Measurements from ENCODE around the gene LIPC. TPM values are rescaled to one million over a fixed set of nuclear protein-coding genes. Genes with fewer than 3 reads are reported as not detected.

Gene LIPC
- total RNA-seq, 1 donor from 2014 or later: 3.6 TPM

DNA sequence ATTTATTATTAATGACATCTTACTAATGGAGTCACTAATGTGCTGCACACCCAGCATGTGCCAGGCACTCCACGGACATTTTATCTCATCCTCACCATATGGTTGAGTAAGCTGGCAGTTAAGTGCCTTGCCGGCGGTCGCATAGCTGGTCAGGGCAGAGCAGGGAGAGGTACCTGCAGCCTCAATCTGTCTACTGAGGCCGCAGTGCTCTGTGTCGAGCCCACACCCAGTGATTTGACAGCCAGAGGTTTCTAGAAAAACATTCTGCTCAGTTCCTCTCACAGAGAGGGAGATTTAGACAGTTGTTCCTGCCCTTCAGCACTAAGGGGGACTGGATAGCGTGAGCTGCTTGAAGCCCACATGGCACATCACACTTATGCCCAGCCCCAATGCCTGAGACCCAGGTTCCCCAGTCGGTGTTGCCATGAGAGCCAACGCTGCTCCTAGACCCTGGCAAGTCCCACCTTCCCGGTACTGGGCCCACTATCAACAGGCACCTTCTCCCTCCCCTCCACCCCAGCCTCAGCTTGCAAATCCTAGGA, 2.6 kb downstream of the LIPC start:
- intact Hi-C loops (cut with micrococcal nuclease): no loop called here

DNA sequence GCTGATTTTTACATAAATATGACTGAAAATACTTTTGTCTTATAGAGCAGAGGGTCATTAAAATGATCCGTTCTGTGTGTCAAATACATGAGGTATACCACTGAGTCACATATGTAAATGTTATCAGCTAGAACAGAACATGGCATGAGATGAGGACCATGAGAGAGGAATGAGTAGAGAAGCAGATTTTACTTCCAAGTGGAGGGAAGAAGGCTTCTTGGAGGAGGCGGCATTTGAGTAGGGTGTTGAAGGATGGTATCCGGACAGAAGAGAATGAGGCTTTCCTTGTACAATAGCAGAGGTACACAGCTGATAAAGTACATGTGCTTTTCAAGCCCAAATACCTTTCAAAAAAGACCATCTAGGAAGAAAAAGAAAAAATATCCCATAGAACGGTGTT, 4.8 kb downstream of the LIPC start:
- intact Hi-C loops (cut with micrococcal nuclease): no loop called here

DNA sequence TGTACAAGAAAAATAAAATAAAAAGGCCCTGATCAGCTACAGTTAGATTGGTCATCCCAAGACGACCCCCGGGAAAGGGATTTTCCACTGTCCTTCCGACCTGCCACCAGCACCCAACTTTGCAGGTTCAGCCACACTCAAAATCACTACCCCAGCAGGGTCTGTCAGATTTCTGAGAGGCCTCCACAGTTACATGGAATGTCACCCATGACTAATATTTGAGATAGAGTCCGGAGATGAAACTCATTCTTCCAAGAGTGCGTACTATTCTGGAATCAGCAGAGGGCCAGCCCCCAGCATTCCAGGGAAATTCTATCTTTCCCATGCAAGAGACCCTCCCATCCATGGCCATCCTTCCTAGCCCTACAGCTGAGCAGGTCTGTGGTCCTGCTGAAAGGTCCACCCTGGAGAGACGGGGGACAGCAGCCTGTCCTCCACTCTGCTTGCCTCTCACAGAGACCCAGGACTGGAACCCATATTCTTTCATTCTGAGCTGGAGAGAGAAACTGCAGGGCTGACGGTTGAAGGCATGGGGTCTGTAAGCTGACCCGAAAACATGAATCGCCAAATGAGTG, 5.8 kb downstream of the LIPC start:
- intact Hi-C loops (cut with micrococcal nuclease): no loop called here

DNA sequence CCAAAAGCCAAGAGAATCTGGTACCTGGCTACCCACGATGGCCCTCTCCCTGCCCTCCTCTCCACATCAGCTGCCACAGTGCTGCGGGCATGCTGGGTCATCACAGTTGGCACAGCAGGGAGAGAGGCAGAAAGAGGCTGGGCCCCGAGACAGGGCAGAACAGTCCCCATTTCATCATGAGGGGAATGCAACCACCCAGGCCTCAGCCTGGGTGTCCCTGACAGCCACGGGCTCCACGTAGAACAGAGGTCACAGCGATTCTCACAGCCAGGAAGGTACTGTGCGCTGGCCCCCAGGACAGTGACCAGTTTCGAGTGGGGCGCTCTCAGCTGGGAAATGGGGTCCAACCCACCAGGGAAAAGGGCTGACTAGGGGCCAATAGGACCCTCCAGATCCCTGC, 6.3 kb downstream of the LIPC start:
- intact Hi-C loops (cut with micrococcal nuclease): no loop called here

DNA sequence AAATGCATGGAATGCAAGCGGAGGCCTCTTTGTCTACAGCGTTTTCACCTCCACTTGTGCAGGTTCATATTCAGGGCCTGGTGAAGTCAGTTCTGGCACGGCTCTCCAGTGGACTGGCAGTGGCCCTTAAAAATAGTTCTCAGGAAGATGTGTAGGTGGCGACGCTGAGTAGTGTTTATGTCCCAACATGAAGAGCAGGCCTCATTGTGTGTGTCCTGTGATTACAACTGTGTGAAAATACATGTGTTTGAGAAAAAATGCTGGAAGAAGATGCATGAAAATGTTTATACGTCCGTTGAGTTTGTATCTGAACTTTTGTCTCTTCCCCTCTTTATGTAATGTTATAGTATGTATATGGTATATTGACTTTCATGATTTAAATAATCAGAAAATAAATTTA, 7.2 kb downstream of the LIPC start:
- intact Hi-C loops (cut with micrococcal nuclease): no loop called here

DNA sequence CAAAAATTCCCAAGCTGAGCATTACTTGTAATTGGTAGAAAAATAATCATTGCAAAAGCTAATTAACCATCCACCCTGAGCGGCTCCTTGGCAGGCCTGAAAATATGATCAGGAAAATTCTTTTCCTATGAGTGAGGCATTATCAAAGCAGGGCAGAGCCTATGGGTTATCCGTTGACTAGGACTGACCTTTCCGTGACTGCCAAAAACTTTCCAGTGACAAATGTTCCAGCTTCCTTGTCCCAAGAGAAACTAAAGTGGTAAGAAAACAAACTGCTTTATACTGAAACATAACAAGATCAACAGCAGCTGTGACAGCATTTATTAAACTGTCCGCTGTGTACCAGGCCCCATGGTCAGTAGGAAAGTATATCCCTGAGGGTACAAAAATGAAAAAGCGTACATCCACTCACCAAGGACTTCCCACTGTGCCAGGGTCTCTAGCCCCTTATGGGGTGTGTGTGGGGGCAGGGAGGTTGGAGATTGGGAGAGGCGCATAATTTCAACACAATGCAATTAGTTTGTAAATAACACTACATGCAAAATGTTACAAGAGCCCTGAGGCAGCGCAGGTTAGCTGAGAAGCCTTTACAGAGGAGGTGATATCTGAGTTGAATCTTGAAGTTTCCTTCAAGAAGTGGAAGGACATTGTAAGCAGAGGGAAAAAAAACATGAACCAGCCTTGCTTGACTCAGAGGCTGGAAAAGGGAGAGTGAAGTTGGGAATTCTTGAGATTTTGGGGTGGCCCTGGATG, 8.5 kb downstream of the LIPC start:
- intact Hi-C loops (cut with micrococcal nuclease): no loop called here

DNA sequence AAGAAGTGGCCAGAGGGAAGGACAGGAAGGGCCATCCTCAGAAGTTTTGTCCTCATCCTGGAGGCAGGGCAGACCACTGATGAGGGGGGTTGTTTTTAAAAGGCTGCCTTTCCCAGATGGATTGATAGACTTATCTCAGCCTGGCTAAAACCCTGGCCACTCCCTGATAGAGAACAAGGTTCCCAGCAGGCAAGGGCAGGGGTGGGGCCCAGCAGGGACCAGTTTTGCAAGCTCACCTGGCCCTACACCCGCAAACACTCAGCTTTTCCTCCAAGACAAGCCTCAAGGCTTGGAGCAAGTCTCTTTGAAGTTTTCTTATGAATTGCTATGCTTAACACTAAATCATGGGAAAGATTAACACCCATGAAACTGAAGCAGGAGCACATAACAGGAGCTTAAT, 9.1 kb downstream of the LIPC start:
- intact Hi-C loops (cut with micrococcal nuclease): no loop called here

DNA sequence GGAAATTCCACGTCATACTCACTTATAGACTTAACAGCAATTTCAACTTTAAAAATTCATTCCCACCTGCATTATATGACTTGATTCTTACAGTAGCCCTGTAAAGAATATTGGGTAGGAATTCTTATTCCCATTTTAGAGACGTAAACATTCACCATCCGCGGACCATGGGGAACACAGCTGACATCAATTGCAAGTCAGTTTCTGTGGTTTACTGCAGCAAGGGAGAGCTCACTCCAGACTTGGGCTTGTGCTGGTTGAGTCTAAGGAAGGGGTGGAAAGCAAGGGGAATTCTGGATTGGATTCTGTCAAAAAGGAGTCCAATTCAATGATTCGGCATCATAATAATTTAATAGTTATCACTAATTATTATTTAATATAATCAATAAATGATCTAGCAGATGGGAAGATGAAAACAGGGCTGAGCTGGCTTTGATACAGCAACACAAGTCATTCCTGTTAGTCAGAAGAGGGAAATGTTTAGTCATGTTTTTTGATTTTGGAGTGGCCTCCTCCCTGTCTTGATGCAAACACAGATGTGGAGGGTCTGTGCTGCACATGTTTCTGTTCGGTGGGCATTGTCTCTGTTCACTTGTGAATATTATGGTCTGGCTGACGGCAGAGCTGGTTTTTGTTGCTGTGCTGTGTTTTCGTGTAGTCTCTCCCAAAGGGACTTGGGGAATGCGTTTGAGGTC, 9.7 kb downstream of the LIPC start:
- intact Hi-C loops (cut with micrococcal nuclease): no loop called here

DNA sequence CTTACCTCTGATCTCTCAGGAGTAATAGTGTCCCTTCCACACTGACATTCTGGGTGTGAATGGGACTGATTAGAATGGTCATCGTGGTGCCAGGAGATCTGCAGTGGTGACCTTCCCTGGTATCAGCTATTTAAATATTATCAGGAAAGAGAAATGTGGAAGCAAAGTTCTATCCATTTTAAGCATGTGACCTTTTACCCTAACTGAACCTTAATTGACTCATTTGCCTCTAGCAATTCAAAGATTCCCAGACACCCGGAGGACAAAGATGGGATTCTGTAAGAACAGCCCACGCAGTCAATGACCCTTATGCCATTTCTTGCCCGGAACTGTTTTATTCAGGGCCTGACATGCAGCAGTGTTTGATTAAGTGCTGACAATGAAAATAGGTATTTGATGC, 10.3 kb downstream of the LIPC start:
- intact Hi-C loops (cut with micrococcal nuclease): no loop called here

DNA sequence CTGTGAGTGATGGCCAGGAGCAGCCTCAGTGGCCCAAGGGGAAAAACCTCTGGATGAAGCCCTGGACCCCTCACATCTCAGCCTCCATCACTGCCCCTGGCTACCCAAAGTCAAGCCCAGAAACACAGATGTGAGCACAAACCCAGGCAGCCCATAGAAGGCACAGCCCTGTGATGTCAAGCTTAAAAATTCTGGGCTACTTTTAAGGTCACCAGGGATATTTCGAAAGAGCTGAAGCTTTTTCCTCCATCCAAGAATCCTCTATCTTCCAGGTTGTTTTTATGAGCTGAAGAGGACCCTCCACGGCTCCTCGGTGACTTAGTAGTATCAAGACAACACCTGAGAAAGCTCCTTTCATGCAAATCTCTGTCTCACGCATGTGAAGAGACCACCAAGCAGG, 11.5 kb downstream of the LIPC start:
- intact Hi-C loops (cut with micrococcal nuclease): no loop called here

DNA sequence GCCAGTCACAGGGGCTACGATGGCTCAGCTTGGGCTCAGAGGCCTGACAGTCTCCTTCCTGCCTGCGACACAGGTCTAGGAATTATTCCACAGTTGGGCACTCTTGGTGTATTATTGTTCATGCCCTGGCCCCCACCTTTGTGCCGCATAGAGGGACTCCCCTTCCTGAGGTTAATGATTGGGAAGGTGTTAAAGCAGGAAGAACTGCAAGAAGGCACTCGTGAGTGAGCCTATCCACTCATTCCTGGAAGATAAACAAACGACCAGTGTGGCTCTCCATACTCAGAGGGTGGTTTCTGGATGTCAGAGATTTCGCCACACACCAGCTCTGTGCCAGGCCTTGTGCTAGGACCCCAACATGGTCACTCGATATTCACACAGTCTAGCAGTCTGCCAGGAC, 12.3 kb downstream of the LIPC start:
- intact Hi-C loops (cut with micrococcal nuclease): no loop called here

DNA sequence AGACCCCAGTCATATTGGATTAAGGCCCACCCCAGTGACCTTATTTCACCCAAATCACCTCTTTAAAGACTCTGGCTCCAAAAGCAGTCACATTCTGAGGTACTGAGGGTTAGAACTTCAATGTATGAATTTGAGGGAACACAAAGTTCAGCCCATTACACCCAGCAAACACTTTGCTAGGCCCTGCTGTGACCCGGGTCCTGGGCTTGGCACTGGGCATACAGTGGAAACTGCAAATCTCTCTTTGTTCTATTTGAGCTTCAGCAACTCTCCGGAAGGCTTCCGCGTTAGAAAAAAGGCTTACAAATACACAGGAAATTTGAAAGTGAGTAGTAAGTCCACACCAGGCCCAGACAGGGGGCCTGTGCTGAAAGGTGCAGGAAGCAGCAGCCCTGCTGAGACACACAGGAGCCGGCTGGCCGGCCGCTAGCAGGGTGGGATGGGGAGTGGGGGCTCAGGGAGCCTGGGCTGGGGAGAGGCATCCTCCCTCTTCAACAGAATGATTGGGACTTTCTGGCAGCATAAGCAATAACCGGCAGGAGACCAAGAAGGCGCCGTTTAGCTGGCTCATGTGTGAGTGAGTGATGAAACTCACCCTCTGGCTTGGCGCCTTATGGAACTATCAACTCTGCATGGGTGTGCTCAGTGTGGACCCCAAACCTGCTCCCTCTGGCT, 13.0 kb downstream of the LIPC start:
- intact Hi-C loops (cut with micrococcal nuclease): no loop called here

DNA sequence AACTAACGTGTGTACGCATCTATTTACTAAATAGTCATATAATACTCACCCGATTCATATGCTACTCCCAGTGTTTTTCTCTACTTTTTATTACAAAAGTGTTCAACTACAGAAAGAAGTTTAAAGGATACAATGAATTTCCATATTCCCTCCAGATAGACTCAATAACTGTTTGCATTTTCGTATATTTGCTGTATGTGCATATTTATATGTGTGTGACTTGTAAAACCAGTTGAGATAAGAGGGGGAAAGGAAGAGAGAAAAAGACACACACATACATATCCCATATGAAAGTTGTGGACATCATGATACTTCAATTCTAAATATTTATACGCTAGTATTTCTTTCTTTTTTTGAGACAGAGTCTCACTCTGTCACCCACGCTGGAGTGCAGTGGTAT, 14.1 kb downstream of the LIPC start:
- intact Hi-C loops (cut with micrococcal nuclease): no loop called here

DNA sequence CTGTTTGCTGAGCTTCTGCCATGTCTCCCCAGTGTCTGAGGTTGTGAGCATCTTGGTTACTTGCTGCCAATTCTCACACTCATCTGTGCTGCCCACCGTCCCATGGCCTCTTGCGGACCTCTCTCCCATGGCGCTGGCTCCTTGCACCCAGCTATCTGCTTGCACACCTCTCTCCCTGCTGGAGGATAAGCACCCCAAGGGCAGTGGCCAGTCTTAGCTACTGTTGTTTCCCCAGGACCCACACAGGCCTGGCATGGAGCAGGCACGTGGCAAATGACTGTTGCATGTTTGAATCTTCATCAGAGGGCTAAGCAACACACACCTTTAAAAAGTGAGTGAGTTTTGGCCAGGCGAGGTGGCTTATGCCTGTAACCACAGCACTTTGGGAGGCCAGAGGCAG, 14.7 kb downstream of the LIPC start:
- intact Hi-C loops (cut with micrococcal nuclease): no loop called here

DNA sequence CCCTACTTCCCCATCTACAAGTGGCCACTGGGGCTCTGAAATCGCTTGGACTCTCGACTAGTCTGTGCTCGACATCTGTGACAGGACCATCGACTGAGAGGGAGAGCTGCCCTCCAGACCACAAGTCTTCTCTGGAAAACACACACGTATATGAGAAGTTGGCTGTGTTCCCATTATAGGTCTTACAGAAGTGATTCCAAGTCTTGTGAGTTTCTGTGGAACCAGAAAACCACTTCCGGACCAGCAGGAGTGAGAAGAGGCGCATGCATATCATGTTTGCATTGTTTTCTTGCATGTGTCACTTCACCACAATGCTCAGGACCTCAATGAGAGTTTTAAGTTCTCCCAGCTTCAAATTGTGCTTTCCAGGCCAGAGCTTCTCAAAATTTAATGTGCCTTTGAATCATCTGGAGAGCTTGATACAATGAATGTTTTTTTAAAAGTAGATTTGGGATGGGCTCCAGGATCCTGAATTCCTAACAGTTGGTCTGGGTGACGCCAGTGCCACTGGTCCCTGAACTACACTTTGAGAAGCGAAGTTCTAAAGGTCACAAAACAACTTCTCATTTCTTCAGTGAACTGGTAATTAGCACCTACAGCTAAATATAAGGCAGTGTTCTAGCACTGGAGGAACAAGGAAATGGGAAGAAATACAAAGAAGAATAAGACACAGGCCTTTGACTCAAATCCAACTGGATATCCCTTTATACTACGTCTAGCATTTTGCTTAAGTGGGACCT, 15.7 kb downstream of the LIPC start:
- intact Hi-C loops (cut with micrococcal nuclease): no loop called here

DNA sequence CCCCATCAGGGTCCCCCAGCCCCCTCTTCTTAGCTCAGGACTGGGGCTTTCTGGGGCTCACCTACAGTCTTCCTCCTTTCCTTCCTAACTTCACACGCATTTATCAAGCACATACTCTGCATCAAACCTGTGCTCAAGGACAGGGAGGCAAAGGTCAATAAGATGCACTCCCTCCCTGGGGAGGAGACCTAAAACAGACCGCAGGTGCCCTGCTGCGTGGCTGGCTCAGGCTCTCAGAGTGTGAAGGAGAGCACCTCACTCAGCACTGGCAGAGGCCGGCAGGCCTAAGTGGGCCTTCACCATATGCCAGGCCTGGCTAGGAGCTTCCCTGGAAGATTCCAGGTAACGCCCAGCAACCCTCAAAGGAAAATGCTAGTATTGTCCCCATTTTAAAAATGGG, 16.5 kb downstream of the LIPC start:
- intact Hi-C loops (cut with micrococcal nuclease): no loop called here

DNA sequence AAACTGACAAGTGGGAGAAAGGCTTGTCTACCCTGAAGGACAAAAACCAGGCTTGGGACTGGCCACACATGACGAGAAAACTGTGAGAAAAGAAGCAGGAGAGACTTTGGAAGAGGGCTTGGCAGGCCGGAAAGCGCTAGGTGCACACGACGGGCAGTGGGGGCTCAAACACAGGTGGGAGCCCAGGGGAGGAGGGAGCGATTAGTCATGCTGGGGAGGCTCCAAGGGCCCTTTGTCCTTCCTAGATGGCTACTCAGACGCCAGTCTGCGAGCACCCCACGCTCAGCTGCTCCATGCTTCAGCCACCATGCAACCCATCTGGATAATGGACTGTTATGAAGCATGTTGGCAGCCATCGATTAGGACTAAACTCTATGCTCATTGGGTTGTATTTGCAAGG, 17.1 kb downstream of the LIPC start:
- intact Hi-C loops (cut with micrococcal nuclease): no loop called here

DNA sequence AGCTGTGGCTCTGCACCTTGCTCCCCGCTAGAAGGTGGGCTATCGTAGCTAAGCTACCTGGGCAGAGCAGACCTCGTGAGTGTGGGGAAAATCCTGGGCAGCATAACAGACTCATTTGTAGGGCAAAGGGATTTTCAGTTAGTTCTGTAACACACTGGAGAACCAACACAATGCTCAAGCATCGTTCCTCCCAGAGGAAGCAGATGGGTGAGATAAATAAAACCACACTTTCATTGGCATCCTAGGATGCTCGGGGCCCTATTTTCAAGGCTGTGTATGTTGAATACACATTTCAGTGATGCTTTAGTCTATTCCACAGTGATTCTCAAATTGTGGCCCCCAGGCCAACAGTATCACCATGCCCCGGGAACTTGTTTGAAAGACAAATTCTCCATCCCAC, 20.0 kb downstream of the LIPC start:
- intact Hi-C loops (cut with micrococcal nuclease): loop anchor here (10.0 kb wide), 1 partner anchor 483 kb away; the partner anchor contains the start of gene SLTM

DNA sequence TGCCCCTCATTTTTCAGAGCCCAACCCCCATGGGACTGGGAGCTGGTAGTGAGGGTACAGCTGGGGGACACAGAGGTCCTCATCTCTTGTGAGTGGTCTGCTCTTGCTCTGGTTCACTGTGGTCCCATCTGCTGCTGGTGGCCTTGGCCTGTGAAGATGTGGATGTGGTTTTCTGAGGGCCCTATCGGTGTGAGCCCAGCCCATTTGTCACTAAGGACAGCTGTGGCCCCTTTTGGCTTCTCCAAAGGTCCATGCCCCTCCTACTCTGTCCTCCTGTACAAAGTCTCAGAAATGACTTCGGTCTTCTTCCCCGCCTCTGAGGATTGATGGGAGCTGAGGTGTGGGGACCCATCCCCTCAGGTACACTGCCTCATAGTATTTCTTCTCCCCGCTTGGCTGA, 21.0 kb downstream of the LIPC start:
- intact Hi-C loops (cut with micrococcal nuclease): loop anchor here (10.0 kb wide), 1 partner anchor 482 kb away; the partner anchor contains the start of gene SLTM

DNA sequence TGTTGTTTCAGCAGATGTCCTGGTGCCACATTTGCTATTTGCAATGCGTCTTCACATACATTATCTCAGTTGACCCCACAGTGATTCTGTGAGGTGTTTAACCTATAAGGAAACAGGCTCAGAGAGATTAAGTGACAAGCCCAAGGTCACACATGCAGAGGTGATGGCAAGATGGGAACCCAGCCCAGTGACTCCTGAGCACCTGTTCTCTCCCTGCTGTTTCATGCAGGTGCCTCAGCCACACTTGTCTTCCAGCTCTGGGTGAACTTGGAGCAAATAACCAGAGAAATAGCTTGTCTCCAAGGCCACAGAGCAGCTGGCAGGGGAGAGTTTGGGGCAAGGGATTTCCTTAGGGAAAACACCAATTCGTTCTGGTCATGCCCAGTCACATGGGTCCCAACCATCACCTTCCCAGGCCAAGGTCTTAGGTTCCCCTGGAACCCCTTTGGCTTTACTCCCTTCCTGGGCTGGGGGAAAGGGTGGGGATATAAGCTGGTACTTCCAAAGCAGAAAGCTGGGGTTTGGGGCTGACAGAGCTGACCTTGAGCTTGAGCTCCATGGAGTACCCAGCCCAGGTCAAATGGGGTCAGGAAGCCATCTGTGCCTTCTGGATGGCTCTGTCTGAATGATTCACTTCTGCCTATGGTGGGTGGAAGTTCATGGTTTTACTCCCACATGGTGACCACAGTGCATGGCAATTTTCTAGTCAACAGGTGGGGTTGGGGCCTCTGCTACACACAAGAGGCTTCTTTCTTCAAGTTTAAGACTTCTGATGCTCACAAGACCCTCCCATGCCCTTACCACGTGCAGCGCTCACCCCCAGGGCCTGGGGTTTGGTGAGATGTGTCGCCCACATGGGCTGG, 22.4 kb downstream of the LIPC start:
- intact Hi-C loops (cut with micrococcal nuclease): loop anchor here (10.0 kb wide), 1 partner anchor 481 kb away; the partner anchor contains the start of gene SLTM

Measured in T-helper 2 cell treated with Interferon-gamma antibody and Interleukin-4, amounts not matched to agents 100 ng/mL and 5 ng/mL, for 36 hours (primary cell).